ENCODE data around the gene MROH8.

The MROH8 gene

GRCh38 chr20:37198932-37199660 is 19.7 kb upstream of the MROH8 start:
- DNase-seq: no peak

GRCh38 chr20:37194621-37195417 is 15.5 kb upstream of the MROH8 start:
- DNase-seq: no peak

DNA sequence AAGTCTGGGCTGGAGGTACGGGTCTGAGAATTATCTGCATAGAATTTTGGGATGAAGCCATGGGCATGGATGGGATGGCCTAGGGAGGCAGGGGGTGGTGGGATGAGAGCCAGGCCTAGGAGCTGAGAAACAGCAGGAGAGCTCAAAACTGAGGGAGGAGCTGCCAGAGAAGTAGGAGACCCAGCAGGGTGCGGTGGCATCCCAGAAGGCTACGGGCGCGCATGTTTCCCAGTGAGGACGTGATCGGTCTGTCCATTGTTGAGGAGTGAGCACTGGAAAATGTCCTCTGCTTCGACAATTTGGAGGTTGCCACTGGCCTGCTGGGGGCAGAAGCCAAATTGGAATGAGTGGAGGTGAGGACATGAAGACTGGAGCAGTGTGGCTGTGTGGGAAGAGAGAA is 14.5 kb upstream of the MROH8 start:
- no peak for DNase-seq

GRCh38 chr20:37193226-37193625 is 13.9 kb upstream of the MROH8 start:
- no peak for DNase-seq

- DNase-seq: peak; percentile 88
Measured at GRCh38 chr20:37192137-37192854, 12.9 kb upstream of the MROH8 start.

- no peak for DNase-seq
Measured at GRCh38 chr20:37190354-37191112, 11.2 kb upstream of the MROH8 start.

GRCh38 chr20:37189416-37190016 is 10.2 kb upstream of the MROH8 start:
- DNase-seq: no peak

- DNase-seq: no peak
Measured at GRCh38 chr20:37188787-37189186, 9.4 kb upstream of the MROH8 start.

- DNase-seq: no peak
Measured at GRCh38 chr20:37185686-37186085, 6.3 kb upstream of the MROH8 start.

- peak; percentile 54 for DNase-seq
Measured at GRCh38 chr20:37179683-37180524, 556 bp upstream of the MROH8 start.

GRCh38 chr20:37172836-37173235 is 6.5 kb downstream of the MROH8 start:
- DNase-seq: no peak

GRCh38 chr20:37166867-37167266 is 12.5 kb downstream of the MROH8 start:
- DNase-seq: no peak

- no peak for DNase-seq
Measured at GRCh38 chr20:37165031-37165430, 14.3 kb downstream of the MROH8 start.

GRCh38 chr20:37163832-37164554 is 15.4 kb downstream of the MROH8 start:
- no peak for DNase-seq

GRCh38 chr20:37162646-37163045 is 16.7 kb downstream of the MROH8 start:
- no peak for DNase-seq

GRCh38 chr20:37161830-37162549 is 17.4 kb downstream of the MROH8 start:
- peak; percentile 18 for DNase-seq

DNA sequence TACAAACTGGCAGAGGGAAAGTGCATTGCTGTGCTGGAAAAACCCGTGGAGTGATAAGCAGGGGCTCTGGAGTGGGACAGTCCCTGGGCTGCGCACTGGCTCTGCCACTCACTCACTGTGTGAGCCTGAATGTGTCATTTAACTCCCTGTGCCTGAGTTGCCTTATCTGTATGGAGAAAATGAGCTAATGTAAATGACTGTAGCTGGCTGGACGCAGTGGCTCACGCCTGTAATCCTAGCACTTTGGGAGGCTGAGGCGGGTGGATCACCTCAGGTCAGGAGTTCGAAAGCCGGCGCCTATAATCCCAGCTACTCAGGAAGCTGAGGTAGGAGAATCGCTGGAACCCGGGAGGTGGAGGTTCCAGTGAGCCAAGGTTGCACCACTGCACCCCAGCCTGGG is 18.7 kb downstream of the MROH8 start:
- DNase-seq: no peak

DNA sequence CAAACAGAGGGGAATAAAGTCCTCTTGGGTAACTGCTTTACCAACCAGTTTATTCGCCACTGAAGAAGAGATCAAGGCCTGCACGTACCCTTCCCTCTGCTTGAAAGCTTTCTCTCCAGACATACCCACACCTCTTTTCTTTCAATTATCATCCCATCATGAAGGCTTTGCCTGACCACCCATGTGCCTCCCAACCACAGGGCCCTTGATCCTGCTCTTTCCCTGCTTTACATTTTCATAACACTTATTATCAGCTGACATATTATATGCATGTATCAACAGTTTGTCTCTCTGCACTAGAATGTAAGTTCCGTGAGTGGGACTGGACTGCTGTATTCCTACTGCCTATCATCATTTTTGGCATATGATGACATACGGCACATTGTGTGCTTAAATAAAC is 21.1 kb downstream of the MROH8 start:
- no peak for DNase-seq

GRCh38 chr20:37155987-37156386 is 23.4 kb downstream of the MROH8 start:
- no peak for DNase-seq

GRCh38 chr20:37154684-37155298 is 24.6 kb downstream of the MROH8 start:
- no peak for DNase-seq
